K562 (cell line): ENCODE results near the gene CBLC. TPM values are rescaled to one million over a fixed set of nuclear protein-coding genes. Genes with fewer than 3 reads are reported as not detected.

ENCODE experiments used
- ATAC-seq: fragments of 200-7000 bp; cut with Tn5 transposase; 3 replicates; pipeline ENCODE4 v1.9.1; 2020; ENCODE audit warnings: moderate library complexity
- BruUV-seq: library from RNA; stranded (reverse); fragments of 400-500 nt; replicated peaks from 2 replicates; lab custom pipeline; 2021; lab: Mats Ljungman, UMichigan
- CTCF ChIA-PET: fragments of 300-600 bp; formaldehyde crosslinking; extraction: SDS; loops from one replicate; lab custom pipeline; 2021; ENCODE audit warnings: low intra/inter-chr PET ratio; lab: Yijun Ruan, JAX
- POLR2A ChIA-PET: fragments of 300-600, 350-650 bp; sonication (Branson Sonifier 250); formaldehyde crosslinking; extraction: SDS; loops from one replicate; lab custom pipeline; 2021; ENCODE audit warnings: antibody characterized with exemption, inconsistent platforms; lab: Yijun Ruan, JAX
- DNase-seq, 4 experiments: peaks; one replicate each; pipeline versions ENCODE4 v3.0.0 to v3.0.0-alpha.2; 2011 to 2018; ENCODE audit warnings: low spot score in 3 of 4, mixed read lengths in 3 of 4; ENCODE audit errors: extremely low read depth in 1 of 4
- FAIRE-seq: peaks from 2 replicates; lab custom pipeline; 2011; peaks lifted over from hg19 to GRCh38; lab: Jason Lieb, UNC
- H2AFZ ChIP-seq: 2 replicates; pipeline ENCODE4 v1.6.0; 2011; ENCODE audit warnings: low read depth, low read length, control low read depth, inconsistent platforms
- H3K27ac ChIP-seq: fragments of 200-600 bp; 3 replicates; pipeline ENCODE4 v1.8.0; 2011; ENCODE audit warnings: low read depth, mild to moderate bottlenecking, control low read depth, inconsistent platforms, low read length, moderate library complexity, mixed read lengths; ENCODE audit errors: extremely low read depth
- H3K27me3 ChIP-seq, 2 experiments: fragments of 300-600 bp in 1 of 2; 2 replicates in 1 of 2; 3 replicates in 1 of 2; pipeline versions ENCODE4 v1.6.0 to v1.8.0; 2011; ENCODE audit warnings: inconsistent platforms in 2 of 2, low read length in 2 of 2, mild to moderate bottlenecking in 1 of 2, mixed read lengths in 1 of 2, moderate library complexity in 1 of 2; ENCODE audit not compliant: control insufficient read depth in 2 of 2, insufficient read depth in 2 of 2
- H3K36me3 ChIP-seq: fragments of 300-600 bp; 3 replicates; pipeline ENCODE4 v1.8.0; 2011; ENCODE audit warnings: mild to moderate bottlenecking, low read length, inconsistent platforms; ENCODE audit not compliant: control insufficient read depth, insufficient read depth
- H3K4me1 ChIP-seq, 2 experiments: fragments of 200-600 bp in 1 of 2; replicated peaks in 1 of 2; 2 replicates in 1 of 2; 3 replicates in 1 of 2; pipeline versions ENCODE4 v1.5.1 to v1.8.0; 2011; ENCODE audit warnings: inconsistent platforms in 2 of 2, low read length in 2 of 2, mild to moderate bottlenecking in 1 of 2, mixed read lengths in 1 of 2, moderate library complexity in 1 of 2; ENCODE audit not compliant: control insufficient read depth in 2 of 2, insufficient read depth in 2 of 2
- H3K4me2 ChIP-seq: 2 replicates; pipeline ENCODE4 v1.6.1; 2011; ENCODE audit warnings: low read length, control low read depth, inconsistent platforms, mixed read lengths; ENCODE audit not compliant: insufficient read depth
- H3K4me3 ChIP-seq: fragments of 200-600 bp; sonication (generic), shearing (Covaris generic); 2 replicates; pipeline ENCODE4 v1.5.1; 2016; ENCODE audit warnings: control low read depth, inconsistent platforms
- H3K79me2 ChIP-seq: fragments of 200-600 bp; 3 replicates; pipeline ENCODE4 v1.8.0; 2011; ENCODE audit warnings: low read length, inconsistent platforms; ENCODE audit not compliant: control insufficient read depth, insufficient read depth
- H3K9ac ChIP-seq, 2 experiments: 2 replicates each; pipeline versions ENCODE4 v1.6.0 to v1.6.1; 2011; ENCODE audit warnings: low read depth in 2 of 2, low read length in 2 of 2, control low read depth in 1 of 2, inconsistent platforms in 1 of 2, mild to moderate bottlenecking in 1 of 2, mixed read lengths in 1 of 2; ENCODE audit not compliant: insufficient read depth in 1 of 2
- H3K9me1 ChIP-seq: one replicate; pipeline ENCODE4 v1.6.0; 2011; ENCODE audit warnings: inconsistent platforms, mild to moderate bottlenecking, low read length, moderate library complexity; ENCODE audit not compliant: control insufficient read depth, insufficient read depth
- H3K9me3 ChIP-seq: replicated peaks from 2 replicates; pipeline ENCODE4 v1.5.1; 2011; ENCODE audit warnings: low read depth, low read length, inconsistent platforms; ENCODE audit not compliant: control insufficient read depth, insufficient read depth
- H4K20me1 ChIP-seq: replicated peaks from 2 replicates; pipeline ENCODE4 v1.6.1; 2011; ENCODE audit warnings: low read length, inconsistent platforms, mixed read lengths; ENCODE audit not compliant: control insufficient read depth, insufficient read depth
- ILK ChIP-seq: fragments of 450-650 bp; IDR thresholded peaks from 2 replicates; pipeline ENCODE4 v1.6.1; 2016; ENCODE audit warnings: missing genetic modification characterization, low read depth, mild to moderate bottlenecking, missing compliant biosample characterization, moderate library complexity, borderline replicate concordance
- POLR2B ChIP-seq: fragments of 450-650 bp; IDR thresholded peaks from 2 replicates; pipeline ENCODE4 v1.6.1; 2018; ENCODE audit warnings: low read depth; ENCODE audit not compliant: partially characterized antibody
- SMAD4 ChIP-seq: fragments of 250-450 bp; sonication (Bioruptor Pico); conservative IDR thresholded peaks from 2 replicates; pipeline ENCODE4 v1.8.0; 2021; ENCODE audit warnings: inconsistent platforms, mild to moderate bottlenecking, moderate library complexity
- ZNF121 ChIP-seq: sonication (generic); formaldehyde crosslinking; conservative IDR thresholded peaks from 2 replicates; pipeline ENCODE4 v1.8.0; 2022; ENCODE audit warnings: missing genetic modification reagents
- ZNF124 ChIP-seq: sonication (generic); formaldehyde crosslinking; IDR thresholded peaks from 2 replicates; pipeline ENCODE4 v1.8.1; 2022; ENCODE audit warnings: missing genetic modification reagents
- ZNF449 ChIP-seq: fragments of 250-450 bp; sonication (Bioruptor Pico); IDR thresholded peaks from 2 replicates; pipeline ENCODE4 v1.8.0; 2022; ENCODE audit warnings: moderate library complexity, mild to moderate bottlenecking, inconsistent platforms
- WGBS: fragments of 100-300 bp; shearing (Covaris generic); methylation state at CpG from one replicate; pipeline ENCODE4 v1.1.6; 2016; ENCODE audit warnings: low coverage, mixed read lengths; ENCODE audit not compliant: insufficient coverage; ENCODE audit errors: missing lambda C conversion rate; 5-methylcytosine and 5-hydroxymethylcytosine counted together
- in situ Hi-C: fragments of 300-500 bp; cut with MboI; formaldehyde crosslinking; loops from 4 replicates; pipeline ENCODE4 v1.15.0; 2018; ENCODE audit warnings: inconsistent platforms, mixed read lengths
- intact Hi-C: fragments of 100-400 bp; cut with micrococcal nuclease; formaldehyde crosslinking; loops from 2 replicates; pipeline ENCODE4 v1.14.2; 2022
- polyA plus RNA-seq, 8 experiments: library from polyadenylated mRNA; depleted of rRNA in 4 of 8; stranded (reverse) in 5 of 8; unstranded in 3 of 8; fragments of >200 nt; fragmentation: Nextera tagmentation in 2 of 8; fragmentation: Illumina TruSeq in 1 of 8; extraction: Ambion mirVana in 2 of 8; extraction: Trizol in 1 of 8; gene quantifications; 2 replicates each; pipeline versions ENCODE4 v1.2.1 to v1.2.3, GENCODE V29; 2011 to 2014; ENCODE audit warnings: inconsistent platforms in 1 of 8, missing spikeins in 1 of 8
- total RNA-seq, 7 experiments: library from RNA; depleted of rRNA in 6 of 7; stranded (reverse); fragments of >200 nt in 6 of 7; fragmentation: Illumina TruSeq in 2 of 7; extraction: Trizol in 2 of 7; gene quantifications; 2 replicates each; pipeline versions ENCODE4 v1.2.1 to v1.2.3, GENCODE V29; 2011 to 2021; ENCODE audit warnings: low replicate concordance in 1 of 7

The CBLC gene
- total and polyA plus RNA-seq, 9 of the 15 experiments (the other 6 are each of a cell fraction or from before 2014, with no cell fraction given), result 0.09 TPM; not detected in 8

DNA sequence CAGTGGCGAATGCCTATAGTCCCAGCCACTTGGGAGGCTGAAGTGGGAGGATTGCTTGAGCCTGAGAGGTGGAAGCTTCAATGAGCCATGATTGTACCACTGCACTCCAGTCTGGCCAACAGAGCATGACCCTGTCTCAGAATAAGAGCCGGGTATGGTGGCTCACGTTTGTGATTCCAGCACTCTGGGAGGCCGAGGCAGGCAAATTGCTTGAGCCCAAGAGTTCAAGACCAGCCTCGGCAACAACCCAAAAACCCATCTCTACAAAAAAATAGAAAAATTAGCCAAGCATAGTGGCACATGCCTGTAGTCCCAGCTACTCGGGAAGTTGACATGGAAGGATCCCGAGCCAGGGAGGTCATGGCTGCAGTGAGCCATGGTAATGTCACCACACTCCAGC is 63.1 kb downstream of the CBLC start:
- H3K36me3 ChIP-seq, result no peaks in the 10 kb centered on the region
- H3K4me3 ChIP-seq, result no peak overlapping the region
- no peak overlapping the region for H3K4me2 ChIP-seq
- no peak overlapping the region for H3K9ac ChIP-seq
- H3K27me3 ChIP-seq, result peaks cover 6 to 8% of the 10 kb centered on the region in 2 experiments; a peak in 3 of 5 replicates
- ATAC-seq (no peak), DNase-seq (no peak)
- intact Hi-C loops (no loop called here), in situ Hi-C loops (loop anchor here (5.0 kb wide), 1 partner anchor 54 kb away; no protein-coding TSS in a partner anchor)
- no peaks in the 10 kb centered on the region for H3K9me3 ChIP-seq
- CTCF ChIA-PET, result no interaction called here
- H3K4me1 ChIP-seq, result peaks cover 5 to 18% of the 10 kb centered on the region in 2 experiments; a peak in 4 of 5 replicates
- 12% methylated on average over 7 of the region's 7 CpGs for WGBS
- H3K79me2 ChIP-seq, result no peaks in the 10 kb centered on the region
- TF ChIP-seq ILK (tag) (no peak), POLR2B (no peak), ZNF121 (CRISPR knock-in tag) (peak; percentile 24; the same call in 1 of the 2 replicates)
- TF ChIP-seq, all 486 proteins: peak for 1
- H4K20me1 ChIP-seq, result no peaks in the 10 kb centered on the region
- H2AFZ ChIP-seq, result no peak overlapping the region
- POLR2A ChIA-PET, result interaction anchor here (0.6 to 0.7 kb wide), 2 partner anchors 16 to 138 kb away, joined by 3 to 4 read pairs; no protein-coding TSS in a partner anchor
- H3K27ac ChIP-seq, result no peak overlapping the region
- BruUV-seq, result no TSS peak
- H3K9me1 ChIP-seq, result no peaks in the 10 kb centered on the region
- no peak for FAIRE-seq

GRCh38 chr19:44841231-44841630 is 63.5 kb downstream of the CBLC start:
- DNase-seq (no peak), FAIRE-seq (no peak), ATAC-seq (no peak)
- WGBS, result 70% methylated on average over 3 of the region's 3 CpGs
- H3K9me3 ChIP-seq, result no peaks in the 10 kb centered on the region
- no TSS peak for BruUV-seq
- peaks cover 5 to 20% of the 10 kb centered on the region in 2 experiments; a peak in 4 of 5 replicates for H3K4me1 ChIP-seq
- no peak overlapping the region for H3K9ac ChIP-seq
- H3K36me3 ChIP-seq, result no peaks in the 10 kb centered on the region
- H3K4me3 ChIP-seq, result no peak overlapping the region
- peaks cover 6 to 7% of the 10 kb centered on the region in 2 experiments; a peak in 3 of 5 replicates for H3K27me3 ChIP-seq
- no peak overlapping the region for H3K27ac ChIP-seq
- no peaks in the 10 kb centered on the region for H3K9me1 ChIP-seq
- peaks cover 2% of the 10 kb centered on the region for H3K79me2 ChIP-seq
- no peaks in the 10 kb centered on the region for H4K20me1 ChIP-seq
- CTCF ChIA-PET, result no interaction called here
- in situ Hi-C loops, result loop anchor here (5.0 kb wide), 1 partner anchor 54 kb away; no protein-coding TSS in a partner anchor
- POLR2A ChIA-PET, result interaction anchor here (0.6 to 0.7 kb wide), 2 partner anchors 16 to 139 kb away, joined by 3 to 4 read pairs; no protein-coding TSS in a partner anchor
- intact Hi-C loops, result no loop called here
- H3K4me2 ChIP-seq, result no peak overlapping the region
- no peak overlapping the region for H2AFZ ChIP-seq
- TF ChIP-seq SMAD4 (CRISPR knock-in tag), result no peak
- no peak for TF ChIP-seq ZNF449
- no peak for TF ChIP-seq ZNF124 (CRISPR knock-in tag)
